ENCODE measurements around the gene HSD17B12.
A peak's percentile ranks its signal among the peaks of the same experiment; 100 is the strongest.

Gene HSD17B12

GRCh38 chr11:43874738-43875137 is 194.2 kb downstream of the HSD17B12 start:
- FAIRE-seq, result no peak

- FAIRE-seq, result no peak
These were observed 199.5 kb downstream of the HSD17B12 start for GRCh38 chr11:43879789-43880639.

GRCh38 chr11:43880640-43881159 is 200.2 kb downstream of the HSD17B12 start, which contains the start of gene ALKBH3:
Gene ALKBH3, plus strand, starts transcription at chr11:43880831. Its CDS starts 1,822 bp downstream, at chr11:43882653.
- peak; percentile 89 for FAIRE-seq

GRCh38 chr11:43892851-43893250 is 212.3 kb downstream of the HSD17B12 start:
- no peak for FAIRE-seq

- FAIRE-seq, result no peak
These were observed 214.0 kb downstream of the HSD17B12 start for GRCh38 chr11:43894546-43894945.

- no peak for FAIRE-seq
These were observed 215.1 kb downstream of the HSD17B12 start for GRCh38 chr11:43895601-43896000.

- FAIRE-seq, result no peak
These were observed 218.0 kb downstream of the HSD17B12 start for GRCh38 chr11:43898574-43898973.

GRCh38 chr11:43899094-43899493 is 218.6 kb downstream of the HSD17B12 start:
- FAIRE-seq, result no peak

- no peak for FAIRE-seq
These were observed 221.0 kb downstream of the HSD17B12 start for GRCh38 chr11:43901551-43901950.

- FAIRE-seq, result no peak
These were observed 222.5 kb downstream of the HSD17B12 start for GRCh38 chr11:43903078-43903477.

GRCh38 chr11:43903969-43904368 is 223.4 kb downstream of the HSD17B12 start:
- no peak for FAIRE-seq

GRCh38 chr11:43904742-43905535 is 224.4 kb downstream of the HSD17B12 start:
- no peak for FAIRE-seq

GRCh38 chr11:43905813-43906241 is 225.3 kb downstream of the HSD17B12 start:
- no peak for FAIRE-seq
